ENCODE measurements around the gene NOXO1. TPM values are rescaled to one million over a fixed set of nuclear protein-coding genes. Genes with fewer than 3 reads are reported as not detected.
"Not testable (repeated sequence)": the region's sequence is repeated elsewhere in the genome, so short reads cannot be mapped to it uniquely, and the experiment has no call there.

Gene NOXO1
- total RNA-seq, 1 donor from 2014 or later = not detected

- Mint-ChIP-seq H3K4me1 (ENCODE audit: low read depth) (peaks cover 16% of the 10 kb centered on the region), H3K9me3 (no peaks in the 10 kb centered on the region), H3K27ac (no peak overlapping the region), H3K27me3 (ENCODE audit: insufficient read depth) (peaks cover 38% of the 10 kb centered on the region), H3K4me3 (peak overlapping the region; percentile 77), H3K36me3 (ENCODE audit: low read depth) (no peaks in the 10 kb centered on the region)
- intact Hi-C loops (cut with micrococcal nuclease) = loop anchor here (1.0 to 10.0 kb wide), 9 partner anchors 14 to 241 kb away; partner anchors contain the start of genes CASKIN1, E4F1, GFER and NOXO1
- peak; percentile 92 for DNase-seq (ENCODE audit: low spot score)
These were observed 42.1 kb upstream of the NOXO1 start for GRCh38 chr16:2023092-2024031.

GRCh38 chr16:2022723-2023091 lies 41.4 kb upstream of the NOXO1 start:
- no peaks in the 10 kb centered on the region for H3K9me3 Mint-ChIP-seq
- no peaks in the 10 kb centered on the region for H3K36me3 Mint-ChIP-seq (ENCODE audit: low read depth)
- H3K4me3 Mint-ChIP-seq = peak overlapping the region; percentile 77
- no peak overlapping the region for H3K27ac Mint-ChIP-seq
- DNase-seq (ENCODE audit: low spot score) = no peak
- H3K4me1 Mint-ChIP-seq (ENCODE audit: low read depth) = peaks cover 16% of the 10 kb centered on the region
- intact Hi-C loops (cut with micrococcal nuclease) = loop anchor here (1.0 to 10.0 kb wide), 9 partner anchors 13 to 242 kb away; partner anchors contain the start of genes CASKIN1, E4F1, GFER and NOXO1
- peaks cover 34% of the 10 kb centered on the region for H3K27me3 Mint-ChIP-seq (ENCODE audit: insufficient read depth)

GRCh38 chr16:2019921-2020831 lies 38.9 kb upstream of the NOXO1 start:
- DNase-seq (ENCODE audit: low spot score) = no peak
- peak overlapping the region; percentile 42 for H3K4me3 Mint-ChIP-seq
- peaks cover 27% of the 10 kb centered on the region for H3K27me3 Mint-ChIP-seq (ENCODE audit: insufficient read depth)
- H3K36me3 Mint-ChIP-seq (ENCODE audit: low read depth) = no peaks in the 10 kb centered on the region
- H3K9me3 Mint-ChIP-seq = no peaks in the 10 kb centered on the region
- H3K27ac Mint-ChIP-seq = peak overlapping the region; percentile 52
- H3K4me1 Mint-ChIP-seq (ENCODE audit: low read depth) = peaks cover 16% of the 10 kb centered on the region
- intact Hi-C loops (cut with micrococcal nuclease) = loop anchor here (5.0 to 10.0 kb wide), 3 partner anchors 38 to 245 kb away; partner anchors contain the start of genes CASKIN1, GFER, NOXO1 and RNPS1

- Mint-ChIP-seq H3K27me3 (ENCODE audit: insufficient read depth) (peaks cover 28% of the 10 kb centered on the region), H3K36me3 (ENCODE audit: low read depth) (no peaks in the 10 kb centered on the region), H3K27ac (peak within 1 kb of the TSS; percentile 52), H3K9me3 (no peaks in the 10 kb centered on the region), H3K4me3 (peak within 1 kb of the TSS; percentile 42), H3K4me1 (ENCODE audit: low read depth) (peaks cover 16% of the 10 kb centered on the region)
- no peak for DNase-seq (ENCODE audit: low spot score)
- intact Hi-C loops (cut with micrococcal nuclease) = no loop called here
These were observed 38.2 kb upstream of the NOXO1 start, which contains the start of gene NPW for GRCh38 chr16:2019518-2019920. TSS of gene NPW (plus strand) at chr16:2019785.

GRCh38 chr16:2016407-2016922 lies 35.2 kb upstream of the NOXO1 start:
- H3K4me3 Mint-ChIP-seq = no peak overlapping the region
- intact Hi-C loops (cut with micrococcal nuclease) = no loop called here
- no peaks in the 10 kb centered on the region for H3K36me3 Mint-ChIP-seq (ENCODE audit: low read depth)
- H3K27me3 Mint-ChIP-seq (ENCODE audit: insufficient read depth) = peaks cover 18% of the 10 kb centered on the region
- no peak for DNase-seq (ENCODE audit: low spot score)
- peaks cover 4% of the 10 kb centered on the region for H3K4me1 Mint-ChIP-seq (ENCODE audit: low read depth)
- no peak overlapping the region for H3K27ac Mint-ChIP-seq
- no peaks in the 10 kb centered on the region for H3K9me3 Mint-ChIP-seq

GRCh38 chr16:2015947-2016208 lies 34.6 kb upstream of the NOXO1 start:
- Mint-ChIP-seq H3K27me3 (ENCODE audit: insufficient read depth) (peaks cover 15% of the 10 kb centered on the region), H3K36me3 (ENCODE audit: low read depth) (no peaks in the 10 kb centered on the region), H3K4me1 (ENCODE audit: low read depth) (peaks cover 4% of the 10 kb centered on the region), H3K4me3 (no peak overlapping the region), H3K9me3 (no peaks in the 10 kb centered on the region), H3K27ac (no peak overlapping the region)
- DNase-seq (ENCODE audit: low spot score) = no peak
- intact Hi-C loops (cut with micrococcal nuclease) = no loop called here

- no peak for DNase-seq (ENCODE audit: low spot score)
- intact Hi-C loops (cut with micrococcal nuclease) = no loop called here
- H3K9me3 Mint-ChIP-seq = no peaks in the 10 kb centered on the region
- peaks cover 12% of the 10 kb centered on the region for H3K27me3 Mint-ChIP-seq (ENCODE audit: insufficient read depth)
- peaks cover 2% of the 10 kb centered on the region for H3K4me1 Mint-ChIP-seq (ENCODE audit: low read depth)
- H3K4me3 Mint-ChIP-seq = no peak overlapping the region
- H3K36me3 Mint-ChIP-seq (ENCODE audit: low read depth) = peaks cover under 1% of the 10 kb centered on the region
- H3K27ac Mint-ChIP-seq = no peak overlapping the region
These were observed 34.1 kb upstream of the NOXO1 start for GRCh38 chr16:2015117-2015946.

- Mint-ChIP-seq H3K27ac (no peak overlapping the region), H3K9me3 (no peaks in the 10 kb centered on the region), H3K4me1 (ENCODE audit: low read depth) (peaks cover 9% of the 10 kb centered on the region), H3K4me3 (no peak overlapping the region), H3K36me3 (ENCODE audit: low read depth) (peaks cover 6% of the 10 kb centered on the region), H3K27me3 (ENCODE audit: insufficient read depth) (peaks cover 4% of the 10 kb centered on the region)
- DNase-seq (ENCODE audit: low spot score) = no peak
- intact Hi-C loops (cut with micrococcal nuclease) = no loop called here
These were observed 32.3 kb upstream of the NOXO1 start for GRCh38 chr16:2013527-2013926.

GRCh38 chr16:2011726-2012125 lies 30.5 kb upstream of the NOXO1 start:
- DNase-seq (ENCODE audit: low spot score); H3K4me3 Mint-ChIP-seq; H3K27ac Mint-ChIP-seq; H3K27me3 Mint-ChIP-seq (ENCODE audit: insufficient read depth); intact Hi-C loops (cut with micrococcal nuclease); H3K9me3 Mint-ChIP-seq: not testable (repeated sequence)
- Mint-ChIP-seq H3K4me1 (ENCODE audit: low read depth) (peaks cover 22% of the 10 kb centered on the region), H3K36me3 (ENCODE audit: low read depth) (peaks cover 14% of the 10 kb centered on the region)

GRCh38 chr16:2009791-2010510 lies 28.7 kb upstream of the NOXO1 start, which contains the start of gene ZNF598:
TSS of gene ZNF598 (minus strand) at chr16:2009821.
- peak; percentile 77 for DNase-seq (ENCODE audit: low spot score)
- intact Hi-C loops (cut with micrococcal nuclease) = loop anchor here (1.0 kb wide), 3 partner anchors 13 to 37 kb away; partner anchors contain the start of genes NTHL1 and TSC2
- H3K4me1 Mint-ChIP-seq (ENCODE audit: low read depth) = peaks cover 26% of the 10 kb centered on the region
- H3K27ac Mint-ChIP-seq = peak within 1 kb of the TSS; percentile 87
- H3K4me3 Mint-ChIP-seq = peak within 1 kb of the TSS; percentile 92
- H3K9me3 Mint-ChIP-seq = no peaks in the 10 kb centered on the region
- peaks cover 14% of the 10 kb centered on the region for H3K36me3 Mint-ChIP-seq (ENCODE audit: low read depth)
- no peaks in the 10 kb centered on the region for H3K27me3 Mint-ChIP-seq (ENCODE audit: insufficient read depth)

GRCh38 chr16:2009164-2009711 lies 28.0 kb upstream of the NOXO1 start:
- intact Hi-C loops (cut with micrococcal nuclease) = loop anchor here (1.0 kb wide), 3 partner anchors 14 to 38 kb away; partner anchors contain the start of genes NTHL1 and TSC2

More at GRCh38 chr16:2009164-2009711, 28.0 kb upstream of the NOXO1 start:
- Mint-ChIP-seq H3K36me3 (ENCODE audit: low read depth) (peaks cover 14% of the 10 kb centered on the region), H3K4me3 (peak overlapping the region; percentile 91), H3K4me1 (ENCODE audit: low read depth) (peaks cover 26% of the 10 kb centered on the region), H3K9me3 (no peaks in the 10 kb centered on the region), H3K27ac (peak overlapping the region; percentile 86), H3K27me3 (ENCODE audit: insufficient read depth) (no peaks in the 10 kb centered on the region)
- DNase-seq (ENCODE audit: low spot score) = no peak
